SH-SY5Y (cell line): ENCODE results near the gene STRC.
"Not testable (repeated sequence)": the region's sequence is repeated elsewhere in the genome, so short reads cannot be mapped to it uniquely, and the experiment has no call there.

Experiments
- GATA2 ChIP-seq: IDR thresholded peaks from 2 replicates; pipeline ENCODE4 v1.6.1; 2011; ENCODE audit warnings: mild to moderate bottlenecking, low read depth, low read length
- GATA3 ChIP-seq: IDR thresholded peaks from 2 replicates; pipeline ENCODE4 v1.6.1; 2011; ENCODE audit warnings: low read depth, mild to moderate bottlenecking, low read length, moderate library complexity

DNA sequence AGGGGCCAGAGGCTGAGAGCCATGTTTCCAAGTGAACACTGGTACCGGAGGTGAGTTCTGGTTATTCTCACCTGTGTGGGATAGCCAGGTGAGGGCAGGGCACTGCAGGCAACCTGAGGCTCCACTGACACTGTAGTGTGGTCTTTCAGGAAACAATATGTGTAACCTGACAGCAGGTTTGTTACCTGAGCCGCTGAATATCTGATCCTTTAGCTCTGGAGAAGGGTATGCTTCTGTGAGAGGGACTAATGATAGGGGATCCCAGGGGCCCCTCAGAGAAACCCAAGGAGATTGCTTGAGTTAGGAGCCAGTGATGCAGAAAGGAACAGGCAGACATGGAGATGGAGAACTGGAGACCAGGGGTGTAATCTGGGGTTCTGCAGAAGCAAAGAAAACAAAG, at the start of gene STRC:
- not testable (repeated sequence) for TF ChIP-seq GATA2, GATA3
